ENCODE results near the gene ZNF708. TPM values are rescaled to one million over a fixed set of nuclear protein-coding genes. Genes with fewer than 3 reads are reported as not detected.
A peak's percentile ranks its signal among the peaks of the same experiment; 100 is the strongest.

ZNF708 gene
- 5.2 and 6.9 TPM in 2 replicates for total RNA-seq (2016; rRNA removed; fragmentation: Illumina TruSeq; extraction: Trizol)
- total RNA-seq (2016; cell fraction: cytosol; rRNA removed; fragmentation: Illumina TruSeq; extraction: Trizol; ENCODE audit: low read depth), result 1.2 and 1.3 TPM in 2 replicates
- 5.0 and 7.1 TPM in 2 replicates for total RNA-seq (2016; cell fraction: insoluble cytoplasmic fraction; rRNA removed; fragmentation: Illumina TruSeq; extraction: Trizol)
- total RNA-seq (2016; cell fraction: membrane; rRNA removed; fragmentation: Illumina TruSeq; extraction: Trizol), result 1.8 and 3.4 TPM in 2 replicates
- 12.9 and 14.9 TPM in 2 replicates for total RNA-seq (2016; cell fraction: nucleus; rRNA removed; fragmentation: Illumina TruSeq; extraction: Trizol)
- polyA plus RNA-seq (2011; rRNA removed), result 1.8 and 2.7 TPM in 2 replicates
- polyA plus RNA-seq (2011; cell fraction: cytosol; rRNA removed), result 0.36 and 1.00 TPM in 2 replicates
- 2.6 and 3.6 TPM in 2 replicates for polyA plus RNA-seq (2011; cell fraction: nucleus; rRNA removed)
- polyA plus RNA-seq (2012), result 3.2 TPM in 2 replicates
- polyA plus RNA-seq (2016; cell fraction: cytosol; fragmentation: Illumina TruSeq; extraction: Trizol; ENCODE audit: low read depth), result 0.23 and 0.34 TPM in 2 replicates
- polyA plus RNA-seq (2016; cell fraction: insoluble cytoplasmic fraction; fragmentation: Illumina TruSeq; extraction: Trizol; ENCODE audit: low read depth), result 5.0 and 5.7 TPM in 2 replicates
- polyA plus RNA-seq (2016; cell fraction: membrane; fragmentation: Illumina TruSeq; extraction: Trizol; ENCODE audit: low read depth), result 0.62 and 0.77 TPM in 2 replicates
- 12.2 and 16.1 TPM in 2 replicates for polyA plus RNA-seq (2016; cell fraction: nucleus; fragmentation: Illumina TruSeq; extraction: Trizol; ENCODE audit: insufficient read depth, low read depth)
- 2.1 and 4.1 TPM in 2 replicates for polyA minus RNA-seq (2011; rRNA and poly(A)+ RNA removed; ENCODE audit: low replicate concordance)
- polyA minus RNA-seq (2011; cell fraction: cytosol; rRNA and poly(A)+ RNA removed), result 2.3 and 3.5 TPM in 2 replicates
- polyA minus RNA-seq (2011; cell fraction: nucleus; rRNA and poly(A)+ RNA removed), result 13.9 and 22.6 TPM in 2 replicates
- Bru-seq, nascent RNA, result percentile 79 among the genes with signal in this experiment
- percentile 71 among the genes with signal in this experiment for BruChase-seq, experiment 1, labeled RNA remaining after a 6-hour chase
- BruChase-seq, experiment 2, labeled RNA remaining after a 2-hour chase, result percentile 76 among the genes with signal in this experiment
- long read RNA-seq, experiment 1, partial matches to known transcripts, result 0 of 1 reads
- long read RNA-seq, experiment 1, other reads (novel, unspliced or antisense), result 0 of 1 reads
- long read RNA-seq, experiment 2, partial matches to known transcripts, result 0 of 2 reads
- long read RNA-seq, experiment 2, other reads (novel, unspliced or antisense), result 2 of 2 reads

- H3K27me3 ChIP-seq (ENCODE audit: control insufficient read depth in 1 of 2, insufficient read depth in 2 of 2, low read length in 2 of 2), result no peaks in the 10 kb centered on the region; a peak in 1 of 5 replicates
- peak; percentile 100 for ATAC-seq
- H3K27ac ChIP-seq (ENCODE audit: extremely low read length, insufficient read depth, low read length), result peak within 1 kb of the TSS; percentile 97
- peak; percentile 94 for DNase-seq (ENCODE audit: low spot score)
- peak within 1 kb of the TSS; percentile 98 for H3K9ac ChIP-seq (ENCODE audit: insufficient read depth, low read depth, low read length)
- 6% methylated on average over 2 of the region's 32 CpGs for WGBS (ENCODE audit: low lambda C conversion rate)
- ChIA-PET CTCF (ENCODE audit: low intra/inter-chr PET ratio, low total read pairs) (no interaction called here), POLR2A (interaction anchor here (0.7 to 2.2 kb wide), 18 partner anchors 8 to 1596 kb away, joined by 3 to 21 read pairs (median 4); partner anchors contain the start of genes ZNF100, ZNF14, ZNF429 and ZNF430)
- H3K9me3 ChIP-seq (ENCODE audit: low read length), result peaks cover 6% of the 10 kb centered on the region; the same call in 1 of the 2 replicates
- H2AFZ ChIP-seq (ENCODE audit: low read length), result peak within 1 kb of the TSS; percentile 86
- H3K4me1 ChIP-seq (ENCODE audit: insufficient read depth, low read length), result peaks cover 12% of the 10 kb centered on the region
- no peaks in the 10 kb centered on the region for H4K20me1 ChIP-seq (ENCODE audit: insufficient read depth, low read length)
- H3K79me2 ChIP-seq (ENCODE audit: insufficient read depth, low read length), result peaks cover 20% of the 10 kb centered on the region
- H3K4me3 ChIP-seq (replicated peaks in 1 of 3; ENCODE audit: insufficient read depth in 1 of 3, low read depth in 2 of 3, low read length in 3 of 3), result peak within 1 kb of the TSS; percentile 84 to 96 (median 95)
- 0 out of 5 replicates have a peak, but pooled peaks cover 0 to 8% of the 10 kb centered on the region in 2 experiments for H3K36me3 ChIP-seq (replicated peaks in 1 of 2; ENCODE audit: control insufficient read depth in 1 of 2, insufficient read depth in 2 of 2, low read length in 2 of 2)
- in situ Hi-C loops (cut with HindIII; ENCODE audit: extremely low pct_ligation_motif_present, low pct_unique_long_range_greater_than_20kb) (no loop called here), intact Hi-C loops (cut with micrococcal nuclease; ENCODE audit: unreplicated experiment) (loop anchor here (1.0 to 10.0 kb wide), 3 partner anchors 29 to 436 kb away; partner anchors contain the start of genes ZNF100, ZNF493 and ZNF738)
- no TSS peak for BruUV-seq (replicated peaks)
- peak within 1 kb of the TSS; percentile 76 for H3K4me2 ChIP-seq (ENCODE audit: low read depth, low read length)
- peak; percentile 92 for FAIRE-seq
- TF ChIP-seq ELF1 (CRISPR knock-in tag; IDR thresholded peaks at IDR 0.05) (peak; percentile 95), SMYD3 (CRISPR knock-in tag; IDR thresholded peaks at IDR 0.05) (no peak), CHD4 (IDR thresholded peaks at IDR 0.05; ENCODE audit: borderline replicate concordance, low read length) (no peak), SMAD3 (CRISPR knock-in tag; IDR thresholded peaks at IDR 0.05) (peak; percentile 56; the same call in 1 of the 2 replicates), ZNF180 (CRISPR knock-in tag; IDR thresholded peaks at IDR 0.05; ENCODE audit: borderline replicate concordance, low read depth) (no peak), MBD4 (IDR thresholded peaks at IDR 0.05; ENCODE audit: borderline replicate concordance, low read length) (no peak), ZNF703 (CRISPR knock-in tag; IDR thresholded peaks at IDR 0.05; ENCODE audit: borderline replicate concordance) (no peak), DNMT1 (CRISPR knock-in tag; IDR thresholded peaks at IDR 0.05) (no peak), JUN (CRISPR knock-in tag; IDR thresholded peaks at IDR 0.05) (no peak), ZNF644 (CRISPR knock-in tag; IDR thresholded peaks at IDR 0.05; ENCODE audit: low read depth) (no peak), RFX5 (IDR thresholded peaks at IDR 0.05; ENCODE audit: low read depth, low read length) (no peak), GATA4 (IDR thresholded peaks at IDR 0.05; ENCODE audit: borderline replicate concordance, low read depth) (peak; percentile 39; the same call in 1 of the 2 replicates)
These were observed at the start of gene ZNF708 for GRCh38 chr19:21328885-21329605. Gene ZNF708 (minus strand): TSS chr19:21329410. CDS start chr19:21329212, 198 bp downstream.
